GM19025 (cell line): ENCODE results near the gene PSAP.

ENCODE experiments used
- ATAC-seq: cut with Tn5 transposase; IDR thresholded peaks from one replicate; pipeline ENCODE4 v1.9.1; 2021; ENCODE audit warnings: mild to moderate bottlenecking, low read depth, moderate library complexity; ENCODE audit not compliant: unreplicated experiment

PSAP gene

DNA sequence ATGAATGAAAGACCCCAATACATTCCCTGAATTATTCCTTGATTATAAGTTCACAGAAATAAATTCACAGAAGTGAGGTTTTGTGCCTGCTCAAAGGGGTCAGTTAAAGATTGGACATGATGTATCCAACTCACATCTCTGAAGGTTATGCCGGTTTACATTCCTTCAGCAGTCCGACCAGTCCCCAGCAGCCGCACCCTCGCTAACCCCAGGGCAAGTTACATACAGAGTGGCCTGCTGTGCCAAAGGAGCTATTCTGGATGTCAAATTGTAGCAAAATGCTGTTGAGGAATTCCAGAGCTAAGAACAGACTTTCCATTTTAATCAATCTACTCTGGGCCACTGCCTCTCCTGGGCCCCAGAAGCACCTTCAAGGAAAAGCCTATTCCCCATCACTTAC is 20.3 kb downstream of the PSAP start:
- no peak for ATAC-seq

DNA sequence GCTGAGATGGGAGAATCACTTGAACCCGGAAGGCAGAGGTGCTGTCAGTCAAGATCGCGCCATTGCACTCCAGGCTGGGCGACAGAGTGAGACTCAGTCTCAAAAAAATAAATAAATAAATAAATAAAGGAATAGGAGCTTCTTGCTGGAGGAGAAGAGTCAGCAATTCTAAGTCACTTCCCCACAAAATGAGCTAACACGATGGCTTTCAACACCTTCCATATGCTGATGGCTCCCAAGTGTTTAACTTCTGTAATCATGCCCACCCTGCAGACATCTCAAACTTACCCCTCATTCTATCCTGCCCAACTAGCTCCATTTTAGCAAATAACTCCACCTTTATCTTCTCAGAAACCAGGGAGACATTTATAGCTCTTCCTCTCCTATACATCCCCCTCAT is 21.2 kb downstream of the PSAP start:
- ATAC-seq, result no peak

DNA sequence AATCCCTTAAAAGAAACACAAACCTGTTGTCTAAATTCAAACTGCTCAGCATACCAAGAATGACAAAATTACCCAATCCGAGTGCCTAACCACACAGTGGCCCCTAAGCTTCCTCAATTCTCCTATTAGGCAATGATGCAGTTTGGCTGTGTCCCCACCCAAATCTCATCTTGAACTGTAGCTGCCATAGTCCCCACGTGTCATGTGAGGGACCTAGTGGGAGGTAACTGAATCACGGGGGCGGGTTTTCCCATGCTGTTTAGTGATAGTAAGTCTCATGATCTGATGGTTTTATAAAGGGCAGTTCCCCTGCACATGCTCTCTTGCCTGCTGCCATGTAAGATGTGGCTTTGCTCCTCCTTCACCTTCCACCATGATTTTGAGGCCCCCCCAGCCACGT is 21.9 kb downstream of the PSAP start:
- ATAC-seq, result no peak

DNA sequence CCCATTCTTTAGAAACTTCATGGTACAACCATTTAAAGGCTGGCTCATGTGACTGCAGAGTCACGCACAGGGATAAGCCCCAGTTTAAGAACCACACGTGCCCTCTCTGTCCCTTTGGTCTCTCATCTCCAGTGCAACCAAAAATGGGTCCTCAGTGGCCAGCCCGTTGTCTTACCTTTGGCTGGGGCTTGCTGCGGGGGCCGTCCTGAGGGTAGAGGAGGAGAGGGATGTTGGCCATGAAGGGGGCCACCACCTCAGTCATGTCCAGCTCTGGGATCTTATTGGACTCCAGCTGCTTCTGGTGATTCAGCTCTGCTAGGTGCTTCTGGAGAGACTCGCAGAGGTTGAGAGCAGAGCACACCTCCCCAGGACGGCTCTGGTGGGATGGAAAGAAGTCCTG is 22.3 kb downstream of the PSAP start:
- no peak for ATAC-seq

DNA sequence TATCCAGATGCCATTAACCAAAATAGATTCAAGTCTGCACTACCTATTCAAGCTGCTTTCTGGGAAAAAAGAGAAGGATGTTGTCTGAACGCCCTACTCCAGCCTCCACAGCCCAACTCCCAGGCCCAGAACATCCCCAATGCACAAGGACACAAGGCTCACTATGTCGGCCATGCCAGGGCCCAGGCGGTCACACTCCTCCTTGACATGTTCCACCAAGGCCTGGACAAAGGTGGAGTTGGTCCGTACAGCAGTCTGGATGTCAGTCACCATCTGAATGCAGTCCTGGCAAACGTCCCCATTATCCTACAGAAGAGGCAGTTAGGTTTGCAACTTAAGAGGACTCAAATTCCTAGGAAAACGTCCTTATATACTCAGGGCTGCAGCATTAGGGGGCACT is 23.2 kb downstream of the PSAP start:
- no peak for ATAC-seq

GRCh38 chr10:71825217-71825616 is 25.8 kb downstream of the PSAP start:
- ATAC-seq, result no peak

GRCh38 chr10:71824333-71824732 is 26.7 kb downstream of the PSAP start:
- no peak for ATAC-seq

- ATAC-seq, result no peak
Observed at GRCh38 chr10:71823356-71823755, 27.7 kb downstream of the PSAP start.

DNA sequence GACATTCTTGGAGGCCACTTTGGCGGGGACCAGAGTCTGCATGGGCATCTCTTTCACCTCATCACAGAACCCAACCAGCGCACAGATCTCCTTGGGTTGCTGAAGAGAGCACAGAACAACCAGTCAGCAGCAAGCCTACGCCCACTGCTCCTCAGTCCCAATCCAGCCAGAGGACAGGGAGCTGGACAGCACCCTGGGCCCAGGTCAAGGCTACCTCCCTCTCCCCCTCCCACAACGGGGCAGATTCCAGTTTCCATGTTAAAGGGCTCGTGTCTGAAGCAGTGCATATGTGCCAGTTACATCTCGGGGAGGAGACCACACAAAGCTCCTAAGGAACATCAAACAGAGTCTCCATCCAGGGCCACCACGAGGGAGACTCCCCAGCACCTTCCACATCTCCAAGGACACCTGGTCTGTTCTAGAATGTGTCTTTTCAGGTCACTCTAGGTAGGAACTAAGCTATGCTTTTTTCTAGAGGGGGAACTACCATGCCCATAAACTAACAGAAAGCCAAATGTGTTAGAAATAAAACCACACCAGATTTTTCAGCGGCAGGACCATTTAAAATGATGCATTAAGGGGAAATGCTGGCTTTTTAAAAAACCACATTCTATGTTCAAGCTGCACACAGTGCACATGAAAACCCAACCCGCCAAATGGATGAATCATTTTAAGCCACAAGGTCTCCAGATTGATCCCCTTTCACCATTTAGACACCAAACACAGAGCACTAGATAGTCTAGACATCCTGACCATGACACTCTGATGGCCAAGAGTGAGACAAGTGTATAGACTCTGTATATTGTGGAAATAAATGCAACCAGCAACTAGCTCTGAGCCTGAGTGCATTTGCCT is 28.9 kb downstream of the PSAP start:
- ATAC-seq, result no peak

DNA sequence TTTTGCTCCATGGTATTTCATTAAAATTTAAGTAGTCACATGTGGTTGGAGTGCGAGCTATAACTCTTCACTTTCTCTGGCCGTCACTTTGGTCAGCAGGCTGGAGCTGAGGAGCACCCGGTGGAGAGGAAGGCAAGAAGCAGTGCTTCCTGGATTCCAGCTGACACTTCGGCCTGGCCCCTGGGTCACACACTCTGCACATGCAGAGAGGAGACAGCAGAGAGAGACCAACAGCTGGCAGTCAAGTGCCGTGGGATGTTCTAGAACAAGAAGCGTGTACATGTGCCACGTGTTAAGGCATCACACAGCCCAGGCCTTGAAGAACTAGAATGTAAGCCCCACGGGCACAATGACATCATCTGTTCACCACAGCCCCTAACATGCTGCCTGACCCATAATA is 30.1 kb downstream of the PSAP start:
- ATAC-seq, result no peak

DNA sequence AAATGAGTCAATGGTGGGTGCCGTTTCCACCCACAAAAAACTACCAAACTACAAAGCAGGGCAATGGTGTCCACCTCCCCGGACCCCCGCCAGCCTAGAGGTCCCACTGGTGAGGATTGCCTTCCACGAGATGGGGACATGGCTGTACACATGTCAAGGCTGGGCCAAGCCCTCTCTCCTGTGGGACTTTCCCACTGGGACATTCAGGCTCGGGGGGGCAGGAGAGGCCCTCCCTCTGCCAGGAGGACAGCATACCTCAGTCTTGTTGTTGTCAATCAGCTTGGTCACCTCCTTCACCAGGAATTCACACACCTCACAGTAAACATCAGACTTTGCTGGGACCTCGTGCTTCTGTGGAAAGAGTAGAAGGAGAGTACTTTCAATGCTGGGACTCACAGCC is 31.1 kb downstream of the PSAP start:
- ATAC-seq, result no peak

- no peak for ATAC-seq
Observed at GRCh38 chr10:71819441-71819861, 31.6 kb downstream of the PSAP start.

GRCh38 chr10:71818674-71819260 is 32.3 kb downstream of the PSAP start:
- ATAC-seq, result no peak

GRCh38 chr10:71817831-71818655 is 33.0 kb downstream of the PSAP start:
- ATAC-seq, result no peak

DNA sequence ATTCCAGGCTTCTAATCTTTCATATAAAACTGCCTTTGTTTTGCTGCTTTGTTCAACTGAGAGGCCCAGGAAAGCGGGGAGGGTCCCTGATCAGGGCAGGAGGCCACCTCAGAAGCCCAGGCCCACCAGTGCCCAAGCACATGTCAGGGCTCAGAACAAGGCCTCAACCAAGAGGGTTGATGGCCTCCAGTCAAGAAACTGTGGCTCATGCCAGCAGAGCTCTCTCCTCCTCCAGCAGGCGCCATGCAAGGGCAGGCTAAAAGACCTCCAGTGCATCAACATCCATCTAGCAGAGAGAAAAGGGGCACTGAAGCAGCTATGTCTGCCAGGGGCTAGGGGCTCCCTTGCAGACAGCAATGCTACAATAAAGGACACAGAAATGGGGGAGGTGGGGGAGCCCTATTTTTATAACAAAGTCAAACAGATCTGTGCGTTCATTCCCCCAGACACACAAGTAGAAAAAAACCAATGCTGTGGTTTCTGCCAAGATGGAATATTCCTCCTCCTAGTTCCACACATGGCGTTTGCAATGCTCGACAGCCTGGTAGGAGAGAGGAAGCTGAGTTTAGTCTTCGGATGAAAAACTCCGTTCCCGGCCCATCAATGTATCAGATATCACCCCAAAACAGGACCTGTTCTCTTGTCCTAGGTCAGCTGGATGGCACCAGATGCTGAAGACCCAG is 34.0 kb downstream of the PSAP start:
- ATAC-seq, result no peak

DNA sequence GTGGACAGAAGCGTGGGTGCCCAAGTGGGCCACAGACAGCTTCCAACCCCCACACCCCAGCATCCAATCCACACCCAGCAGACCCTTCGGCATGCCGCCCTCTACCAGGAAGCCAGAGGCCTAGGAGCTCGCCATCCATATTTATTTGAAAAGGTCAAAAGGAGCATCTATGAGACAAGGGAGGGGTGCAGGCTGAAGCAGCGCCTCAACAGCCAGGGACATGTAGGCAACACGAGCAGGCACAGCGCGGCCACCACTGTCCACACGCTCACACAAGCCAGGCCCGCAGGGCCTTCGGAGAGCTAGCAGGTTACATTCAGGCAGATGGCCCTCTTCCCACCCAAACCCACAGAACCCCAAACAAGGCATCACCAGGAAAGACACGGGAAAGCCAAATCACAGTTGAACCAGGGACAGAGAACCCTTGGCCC is 34.6 kb downstream of the PSAP start:
- no peak for ATAC-seq

GRCh38 chr10:71815515-71816130 is 35.4 kb downstream of the PSAP start:
- no peak for ATAC-seq

- no peak for ATAC-seq
Observed at GRCh38 chr10:71814922-71815411, 36.1 kb downstream of the PSAP start.

DNA sequence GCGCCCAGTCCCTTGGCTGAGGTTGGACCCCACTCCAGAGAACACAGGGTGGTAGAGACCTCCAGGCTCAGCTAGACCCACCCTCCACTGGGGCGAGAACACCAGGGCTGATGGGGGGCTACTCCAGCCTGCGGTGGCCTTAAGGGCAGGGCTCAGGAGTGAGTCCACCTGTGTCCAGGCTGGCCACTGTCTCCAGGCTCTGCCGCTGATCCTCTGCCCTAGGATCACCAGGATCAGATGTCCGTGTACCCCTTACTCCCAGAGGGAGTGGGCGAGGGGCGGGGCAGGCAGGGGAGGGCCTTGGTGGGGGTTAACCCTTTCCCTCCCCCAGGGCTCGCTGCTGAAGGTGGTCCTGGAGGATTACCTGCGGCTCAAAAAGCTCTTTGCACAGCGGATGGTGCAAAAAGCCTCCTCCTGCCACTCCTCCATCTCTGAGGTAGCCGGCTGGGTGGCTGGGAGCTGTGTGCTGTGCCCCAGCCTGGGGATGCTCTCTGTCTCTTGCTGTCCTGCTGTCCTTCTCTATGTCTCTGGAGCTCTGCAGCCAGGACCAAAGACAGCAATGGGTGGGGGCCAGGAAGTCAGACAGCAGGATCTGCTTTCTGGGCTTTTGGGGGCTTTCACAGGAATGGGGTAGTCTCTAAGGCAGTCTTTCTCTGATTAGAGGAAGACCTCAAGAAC is 38.0 kb downstream of the PSAP start:
- ATAC-seq, result no peak
